Heart left ventricle (tissue), 16 donors: ENCODE measurements around the gene ZNF638. TPM values are rescaled to one million over a fixed set of nuclear protein-coding genes. Genes with fewer than 3 reads are reported as not detected.

ENCODE experiments used
- ATAC-seq, 4 donors: fragments of 200-7000 bp; cut with Tn5 transposase; one replicate each; pipeline ENCODE4 v1.9.1; 2020 to 2022; ENCODE audit warnings: moderate library complexity in 4 of 4, mild to moderate bottlenecking in 3 of 4, moderate number of reproducible peaks in 1 of 4
- DNase-seq, 5 donors: peaks; one replicate each; pipeline ENCODE4 v3.0.0-alpha.2; 2020
- H3K27ac ChIP-seq, 12 donors: fragments of 200-600 bp; sonication (generic) in 4 of 12; one replicate each; pipeline versions ENCODE4 v1.5.0 to v1.8.0; 2016 to 2022; ENCODE audit warnings: mild to moderate bottlenecking in 2 of 12
- H3K27me3 ChIP-seq, 9 donors: fragments of 200-600 bp; sonication (generic) in 2 of 9; one replicate each; pipeline versions ENCODE4 v1.5.1 to v1.8.0; 2016 to 2022; ENCODE audit warnings: mild to moderate bottlenecking in 3 of 9
- H3K36me3 ChIP-seq, 9 donors: fragments of 200-600 bp; sonication (generic) in 2 of 9; one replicate each; pipeline versions ENCODE4 v1.5.0 to v1.8.0; 2018 to 2022; ENCODE audit warnings: mild to moderate bottlenecking in 2 of 9
- H3K4me1 ChIP-seq, 12 donors: fragments of 200-600 bp; sonication (generic) in 4 of 12; one replicate each; pipeline versions ENCODE4 v1.5.0 to v1.8.0; 2016 to 2022; ENCODE audit warnings: mild to moderate bottlenecking in 3 of 12
- H3K4me3 ChIP-seq, 12 donors: fragments of 200-600 bp; sonication (generic) in 4 of 12; one replicate each; pipeline versions ENCODE4 v1.5.0 to v1.8.0; 2017 to 2022; ENCODE audit warnings: mild to moderate bottlenecking in 9 of 12, moderate library complexity in 4 of 12
- H3K9me3 ChIP-seq, 12 donors: fragments of 200-600 bp; sonication (generic) in 4 of 12; one replicate each; pipeline versions ENCODE4 v1.5.0 to v1.8.0; 2016 to 2022; ENCODE audit warnings: mild to moderate bottlenecking in 1 of 12
- CTCF ChIP-seq, 12 donors: fragments of 200-600 bp; sonication (generic) in 4 of 12; IDR thresholded peaks; one replicate each; pipeline versions ENCODE4 v1.5.0 to v1.8.0; 2018 to 2022; ENCODE audit warnings: antibody characterized with exemption in 12 of 12, mild to moderate bottlenecking in 5 of 12
- POLR2A ChIP-seq, 2 donors: fragments of 450-650 bp; IDR thresholded peaks; one replicate each; pipeline ENCODE4 v1.6.1; 2017; ENCODE audit warnings: antibody characterized with exemption in 2 of 2, mild to moderate bottlenecking in 2 of 2, moderate library complexity in 2 of 2
- WGBS, 4 donors: extraction: QIAGEN DNeasy Blood & Tissue Kit in 2 of 4; methylation state at CpG; one replicate each; pipeline versions ENCODE4 v1.1.5 to v1.1.7; 2013 to 2018; 5-methylcytosine and 5-hydroxymethylcytosine counted together
- intact Hi-C, 10 donors: fragments of 100-400 bp; cut with DNase I; formaldehyde crosslinking; loops; one replicate each; pipeline versions ENCODE4 v1.11.1 to v1.14.2; 2022
- polyA plus RNA-seq, 2 donors: library from polyadenylated mRNA; stranded (reverse); fragments of 200-250 nt; gene quantifications; one replicate each; pipeline ENCODE4 v1.2.3, GENCODE V29; 2013
- total RNA-seq, 9 donors: library from RNA; depleted of rRNA in 2 of 9; stranded (reverse); fragments of >200 nt in 2 of 9; fragmentation: NEBNext Ultra II Directional in 3 of 9; extraction: Animal tissue kit (Norgen Biotek cat#: 25700) in 3 of 9; gene quantifications; one replicate each; pipeline versions ENCODE4 v1.1.0 to v1.2.4, GENCODE V29; 2016 to 2023
- donor health status: ischemic (EF 13 %, LVEDD 7.1; RV severe dilation, severe dysfunction).
- donor health status: healthy with polysubstance abuse.
- donor health status: DM: no; HTN: yes; CAD: no.
- donor health status: DM: no; HTN: no; CAD: no.
- donor health status: ischemic (EF 25% LVEDD 6.9; RV normal size, moderate dysfunction).
- donor health status: ischemic (EF 25% LVEDD 5.7; RV mildly dilated, moderate dysfunction).
- donor health status: healthy.
- donor health status: DM: yes; HTN: yes; CAD: no.
- donor health status: ischemic (EF 35%, LVEDD 5.7; RV mildly dilated, moderate dysfunction).
- donor health status: nonischemic (EF 11% LVEDD 7.7; RV severe dilation, severe dysfunction).
- donor health status: DM: yes; HTN: yes; CAD: no.
- donor health status: PGD.
- donor health status: ischemic (EF 29% LVEDD 5.4; RV normal size, mild dysfunction).
- donor health status: nonischemic (EF 23%, LVEDD 6.1; RV moderate dilation, normal function).

ZNF638 gene
- total and polyA plus RNA-seq, 11 donors = 48.6 to 118 (median 84.1) TPM

- no peak overlapping the region for H3K4me3 ChIP-seq
- intact Hi-C loops = loop anchor here in 4 of 10 donors (10.0 kb wide), 2 partner anchors 53 to 113 kb away; partner anchors contain the start of gene PAIP2B (in 3 of the 4)
- H3K4me1 ChIP-seq = peaks cover 3 to 97% (median 86%) of the 10 kb centered on the region in 12 donors
- no peak for DNase-seq
- TF ChIP-seq POLR2A (IDR thresholded peaks at IDR 0.05) (no peak), CTCF (IDR thresholded peaks at IDR 0.05) (no peak)
- H3K27ac ChIP-seq = no peak overlapping the region
- no peaks in the 10 kb centered on the region for H3K9me3 ChIP-seq
- H3K27me3 ChIP-seq = no peaks in the 10 kb centered on the region
- H3K36me3 ChIP-seq = peaks cover 0 to 10% (median 5%) of the 10 kb centered on the region in 9 donors
- no peak for ATAC-seq
- 11 to 30% (median 24%) methylated on average over 2 of the region's 2 CpGs for WGBS, 4 donors
Observed at GRCh38 chr2:71337776-71338175, 6.2 kb downstream of the ZNF638 start.

GRCh38 chr2:71339685-71340084 is 8.1 kb downstream of the ZNF638 start:
- Histone ChIP-seq H3K4me3 (no peak overlapping the region), H3K27ac (no peak overlapping the region), H3K27me3 (no peaks in the 10 kb centered on the region), H3K9me3 (no peaks in the 10 kb centered on the region), H3K4me1 (peaks cover 0 to 92% (median 68%) of the 10 kb centered on the region in 12 donors), H3K36me3 (peaks cover 0 to 10% (median 5%) of the 10 kb centered on the region in 9 donors)
- DNase-seq (no peak), ATAC-seq (no peak)
- WGBS, 4 donors = 73 to 85% (median 83%) methylated on average over 2 of the region's 2 CpGs
- no peak for TF ChIP-seq POLR2A (IDR thresholded peaks at IDR 0.05)
- intact Hi-C loops = loop anchor here in 5 of 10 donors (5.0 to 10.0 kb wide), 3 partner anchors 38 to 115 kb away; partner anchors contain the start of gene PAIP2B (in 3 of the 5)

GRCh38 chr2:71340176-71340575 is 8.6 kb downstream of the ZNF638 start:
- TF ChIP-seq CTCF (IDR thresholded peaks at IDR 0.05) = no peak
- no peak for TF ChIP-seq POLR2A (IDR thresholded peaks at IDR 0.05)
- Histone ChIP-seq H3K4me3 (no peak overlapping the region), H3K4me1 (peaks cover 0 to 90% (median 64%) of the 10 kb centered on the region in 12 donors), H3K27me3 (no peaks in the 10 kb centered on the region), H3K27ac (no peak overlapping the region), H3K36me3 (peaks cover 0 to 6% (median under 1%) of the 10 kb centered on the region in 9 donors), H3K9me3 (no peaks in the 10 kb centered on the region)
- WGBS, 4 donors = 36 to 46% (median 40%) methylated on average over 3 of the region's 3 CpGs
- no peak for ATAC-seq
- intact Hi-C loops = loop anchor here in 1 of 10 donors (5.0 kb wide), 1 partner anchor 37 kb away; no protein-coding TSS in a partner anchor
- no peak for DNase-seq

- ATAC-seq = no peak
- no peaks in the 10 kb centered on the region for H3K27me3 ChIP-seq
- intact Hi-C loops = loop anchor here in 1 of 10 donors (5.0 kb wide), 1 partner anchor 36 kb away; no protein-coding TSS in a partner anchor
Observed at GRCh38 chr2:71341645-71342044, 10.1 kb downstream of the ZNF638 start.

More at GRCh38 chr2:71341645-71342044, 10.1 kb downstream of the ZNF638 start:
- 56 to 69% (median 64%) methylated on average over 4 of the region's 4 CpGs for whole genome bisulfite sequencing, 4 donors
- Histone ChIP-seq H3K9me3 (no peaks in the 10 kb centered on the region), H3K36me3 (no peaks in the 10 kb centered on the region), H3K4me3 (no peak overlapping the region), H3K27ac (no peak overlapping the region), H3K4me1 (peaks cover 0 to 75% (median 53%) of the 10 kb centered on the region in 12 donors)
- no peak for TF ChIP-seq POLR2A (IDR thresholded peaks at IDR 0.05)
- no peak for TF ChIP-seq CTCF (IDR thresholded peaks at IDR 0.05)
- no peak for DNase-seq
